Mammary epithelial cell (primary cell): ENCODE results near the gene TTBK2.

Experiments
- CTCF ChIP-seq, 2 donors: IDR thresholded peaks in 1 of 2; conservative IDR thresholded peaks in 1 of 2; 2 replicates each; pipeline ENCODE4 v1.5.1; 2011 to 2012; ENCODE audit warnings: inconsistent platforms in 2 of 2, low read length in 2 of 2, mild to moderate bottlenecking in 2 of 2, control low read depth in 1 of 2, low read depth in 1 of 2; ENCODE audit not compliant: insufficient read depth in 1 of 2; ENCODE audit errors: extremely low read depth in 1 of 2
- EZH2 ChIP-seq: IDR thresholded peaks from 2 replicates; pipeline ENCODE4 v1.6.1; 2012; ENCODE audit warnings: low read length, inconsistent platforms, borderline replicate concordance

- TF ChIP-seq CTCF (conservative IDR thresholded peaks at IDR 0.05 in 1 of 2, IDR thresholded peaks at IDR 0.05 in 1 of 2; ENCODE audit: extremely low read depth in 1 of 2, insufficient read depth in 1 of 2, low read depth in 1 of 2, low read length in 2 of 2) (no peak), EZH2 (no peak)
These were observed 121.8 kb downstream of the TTBK2 start for GRCh38 chr15:42798802-42799201.
